MV-4-11 (cell line): ENCODE data around the gene BRPF3.

Source experiments
- DNase-seq: peaks from one replicate; lab custom pipeline; 2025; lab: John Stamatoyannopoulos, UW

Gene BRPF3

DNA sequence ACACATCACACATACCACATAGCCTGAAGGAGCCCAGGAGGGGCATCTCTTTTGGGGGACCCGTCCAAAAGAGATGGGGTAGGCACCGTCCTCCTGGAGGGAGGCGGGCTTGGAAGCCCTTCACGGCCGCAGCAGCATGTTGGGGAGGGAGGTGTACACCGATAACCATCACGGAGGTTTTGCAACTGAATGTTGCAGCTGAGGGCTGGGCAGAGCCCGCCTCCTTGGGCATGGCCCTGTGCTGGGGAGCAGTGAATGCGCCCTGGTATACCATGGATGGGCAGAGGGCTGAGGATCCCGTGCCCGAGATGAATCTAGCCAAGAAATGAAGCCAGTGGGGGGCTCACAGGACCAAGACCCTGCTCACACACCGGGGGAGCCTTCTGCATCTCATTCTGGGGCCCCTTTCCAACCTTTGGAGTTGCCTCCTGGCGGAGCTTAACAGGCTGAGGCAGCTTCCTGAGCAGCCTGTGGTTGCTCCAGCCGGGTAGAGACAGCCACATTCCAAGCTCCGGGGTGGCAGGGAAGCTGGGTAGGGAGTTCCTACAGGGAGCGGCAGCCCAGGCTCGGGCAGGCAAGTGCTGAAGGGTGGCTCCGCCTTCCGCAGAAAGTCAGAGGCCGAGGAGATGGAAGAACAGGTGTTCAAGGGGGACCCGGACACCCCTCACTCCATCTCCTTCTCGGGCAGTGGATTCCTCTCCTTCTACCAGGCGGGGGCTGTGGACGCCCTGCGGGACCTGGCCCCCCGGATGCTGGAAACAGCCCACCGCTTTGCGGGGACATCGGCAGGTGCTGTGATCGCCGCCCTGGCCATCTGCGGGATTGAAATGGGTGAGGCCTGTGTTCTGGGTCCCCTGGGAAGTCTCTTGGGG lies 73.5 kb downstream of the BRPF3 start, which contains the start of gene PNPLA1:
Gene PNPLA1 (plus strand): TSS at position 227 of the 872 bp plus-strand sequence. CDS start 400 bp downstream, at position 627.
- DNase-seq, result no peak

DNA sequence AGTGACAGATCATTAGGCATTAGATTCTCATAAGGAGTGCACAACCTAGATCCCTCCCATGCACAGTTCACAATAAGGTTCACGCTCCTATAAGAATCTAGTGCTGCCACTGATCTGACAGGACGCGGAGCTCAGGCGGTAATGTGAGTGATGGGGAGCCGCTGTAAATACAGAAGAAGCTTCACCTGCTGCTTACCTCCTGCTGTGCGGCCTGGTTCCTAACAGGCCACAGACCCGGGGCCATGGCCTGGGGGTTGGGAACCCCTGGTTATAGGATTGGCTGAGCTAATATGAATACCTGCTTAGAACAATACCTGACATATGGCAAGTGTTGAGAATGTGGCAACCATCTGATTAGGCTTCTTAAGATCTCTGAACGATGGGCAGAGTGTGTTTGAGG lies 75.7 kb downstream of the BRPF3 start:
- no peak for DNase-seq

DNA sequence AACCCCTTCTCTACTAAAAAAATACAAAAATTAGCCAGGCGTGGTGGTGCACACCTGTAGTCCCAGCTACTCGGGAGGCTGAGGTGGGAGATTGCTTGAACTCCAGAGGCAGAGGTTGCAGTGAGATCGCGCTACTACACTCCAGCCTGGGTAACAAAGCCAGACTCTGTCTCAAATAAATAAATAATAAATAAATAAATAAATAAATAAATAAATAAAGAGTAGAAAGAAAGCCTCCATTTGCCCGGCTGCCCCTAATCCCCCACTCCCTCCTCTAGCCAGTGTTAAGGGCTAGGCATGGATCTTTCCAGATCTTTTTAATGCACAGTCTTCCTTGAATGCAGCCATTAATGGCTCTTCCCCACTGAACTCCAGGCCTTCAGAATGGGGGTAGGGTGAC lies 76.5 kb downstream of the BRPF3 start:
- no peak for DNase-seq

DNA sequence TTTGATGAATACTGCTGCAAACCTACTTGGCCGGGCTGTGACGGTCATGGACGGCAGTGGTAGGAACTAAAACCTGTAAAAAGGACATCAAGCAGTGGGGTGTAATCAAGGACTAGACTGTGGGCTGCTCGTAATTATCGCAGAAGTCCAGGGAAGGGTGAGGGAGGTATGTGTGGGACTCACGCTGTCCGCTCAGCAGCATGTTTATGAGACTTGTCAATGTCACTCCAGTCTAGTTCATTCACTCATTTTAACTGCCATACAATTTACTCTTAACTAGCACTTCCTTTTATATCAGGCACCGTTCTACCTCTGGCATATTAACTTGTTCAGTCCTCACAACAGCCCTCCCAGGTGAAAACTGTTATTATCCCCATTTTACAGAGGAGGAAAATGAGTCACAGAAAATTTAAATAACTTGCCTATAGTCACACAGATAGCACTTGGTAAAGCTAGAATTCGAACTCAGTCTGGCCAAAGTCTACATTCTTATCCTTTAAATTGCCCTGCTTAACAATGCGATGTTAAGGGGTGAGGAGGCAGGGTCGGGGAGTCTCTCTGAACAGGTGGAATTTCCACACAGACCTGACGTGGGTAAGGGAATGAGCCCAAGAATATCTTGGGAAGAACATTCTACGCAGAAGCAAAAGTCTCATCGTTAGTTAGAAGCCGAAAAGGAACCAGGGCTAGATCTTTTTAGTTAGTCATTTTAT lies 77.4 kb downstream of the BRPF3 start:
- DNase-seq, result no peak

DNA sequence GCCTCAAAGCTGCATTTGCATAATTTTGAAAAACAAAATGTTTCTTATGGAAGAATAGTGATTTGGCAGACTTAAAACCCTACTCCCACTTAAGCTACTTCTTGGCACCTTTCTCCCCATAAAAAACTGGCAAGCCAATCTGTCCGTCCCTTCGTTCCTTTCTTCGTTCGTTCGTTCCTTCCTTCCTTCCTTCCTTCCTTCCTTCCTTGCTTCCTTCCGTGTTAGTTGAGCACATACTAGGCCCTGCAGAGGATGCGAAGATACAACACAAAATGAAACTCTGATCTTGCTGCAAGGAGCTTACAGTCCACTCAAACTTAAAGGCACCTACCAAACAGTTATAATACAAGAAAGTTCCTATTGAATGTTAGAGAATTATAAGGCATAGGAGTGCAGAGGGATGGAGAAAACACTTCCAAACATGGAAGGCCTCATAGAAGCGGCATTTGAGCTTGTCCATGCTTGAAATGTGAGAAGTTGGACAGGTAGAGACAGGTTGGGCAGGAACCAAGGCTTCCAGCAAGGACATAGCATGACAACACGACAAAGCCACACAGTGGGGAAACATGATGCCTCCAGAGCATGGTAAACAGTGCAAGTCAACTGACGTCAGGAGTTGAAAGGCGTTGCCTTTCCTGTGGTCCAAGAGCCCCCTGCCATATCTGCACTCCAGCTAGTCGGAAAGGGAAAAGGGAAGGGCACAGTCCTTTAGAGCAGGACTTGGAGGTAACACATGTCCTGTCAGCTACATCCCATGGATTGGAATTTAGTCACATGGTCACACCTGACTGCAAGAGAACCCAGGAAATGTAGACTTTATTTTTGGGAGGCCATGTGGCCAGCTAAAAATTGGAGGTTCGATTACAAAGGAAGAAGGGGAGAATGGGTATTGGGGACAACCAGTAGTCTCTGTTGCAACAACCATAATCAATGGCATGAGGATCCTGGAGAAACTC lies 80.3 kb downstream of the BRPF3 start:
- DNase-seq, result no peak

DNA sequence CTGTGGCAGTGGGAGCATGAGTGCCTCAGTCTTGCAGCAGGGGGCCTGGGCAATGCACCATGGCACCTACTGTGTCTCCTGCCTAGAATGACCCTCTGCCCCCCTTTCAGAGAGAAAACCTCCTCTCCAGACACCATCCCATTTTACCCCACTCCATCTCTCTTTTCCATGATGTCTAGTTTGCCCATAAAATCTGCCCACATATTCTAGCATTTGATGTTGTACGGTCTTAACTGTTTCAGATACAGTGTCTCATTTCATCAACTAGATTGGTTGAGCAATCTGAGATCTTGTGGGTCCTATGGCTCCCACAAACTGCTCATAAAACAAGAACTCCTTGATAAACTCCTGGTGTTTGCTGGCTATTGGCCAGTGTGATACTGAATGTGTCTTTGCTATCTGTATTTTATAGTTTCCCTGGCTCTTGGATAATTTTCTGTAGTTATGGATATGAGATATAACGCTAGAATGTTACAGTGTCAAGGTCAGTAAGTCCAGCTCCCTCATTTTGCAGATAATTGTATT lies 81.5 kb downstream of the BRPF3 start:
- peak; percentile 27 for DNase-seq

DNA sequence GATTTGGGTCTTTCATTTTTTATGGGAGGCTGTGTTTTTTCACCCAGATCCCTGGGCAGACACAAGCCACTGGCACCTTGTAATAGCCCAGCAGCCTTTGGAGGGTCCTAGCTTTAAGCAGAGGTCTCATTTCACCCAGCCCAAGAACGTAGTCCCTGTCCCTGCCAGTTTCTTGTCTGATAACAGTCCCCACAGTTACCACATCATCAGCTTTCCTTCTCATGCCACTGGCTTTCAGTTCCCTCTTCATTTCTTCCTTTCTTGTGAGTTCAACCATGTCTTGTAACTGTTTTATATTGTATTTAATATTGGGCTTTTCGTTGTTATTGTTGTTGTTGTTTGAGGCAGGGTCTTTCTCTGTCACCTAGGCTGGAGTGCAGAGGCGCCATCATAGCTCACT lies 83.9 kb downstream of the BRPF3 start:
- peak; percentile 85 for DNase-seq

DNA sequence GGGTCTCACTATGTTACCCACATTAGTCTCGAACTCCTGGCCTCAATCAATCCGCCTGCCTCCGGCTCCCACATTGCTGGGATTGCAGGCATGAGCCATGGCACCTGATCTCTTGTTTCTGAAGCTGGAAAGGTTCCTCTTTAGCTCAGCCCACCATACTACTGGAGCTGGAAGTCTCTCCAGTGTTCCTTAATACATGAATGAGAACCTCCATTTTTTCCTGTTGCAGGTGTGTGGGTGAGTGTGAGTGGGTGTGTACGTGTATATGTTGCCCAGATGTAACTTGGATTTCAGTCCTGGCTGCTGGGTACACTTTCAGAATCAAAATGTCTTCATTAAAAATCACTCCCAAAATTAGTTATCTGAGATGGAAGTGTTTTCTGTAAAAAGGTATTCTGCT lies 84.4 kb downstream of the BRPF3 start:
- DNase-seq, result no peak
